OCI-LY7 (cell line): ENCODE data around the gene CAPN9. TPM values are rescaled to one million over a fixed set of nuclear protein-coding genes. Genes with fewer than 3 reads are reported as not detected.

Source experiments
- BruUV-seq: library from RNA; stranded (reverse); fragments of 400-500 nt; replicated peaks from 2 replicates; lab custom pipeline; 2021; lab: Mats Ljungman, UMichigan
- CTCF ChIA-PET: fragments of 300-600 bp; sonication (Branson Sonifier 250); formaldehyde crosslinking; loops from one replicate; lab custom pipeline; 2022; ENCODE audit warnings: antibody characterized with exemption; ENCODE audit not compliant: unreplicated experiment; lab: Charles Lee
- POLR2A ChIA-PET: fragments of 300-600 bp; sonication (Branson Sonifier 250); formaldehyde crosslinking; loops from one replicate; lab custom pipeline; 2022; ENCODE audit warnings: antibody characterized with exemption; lab: Charles Lee
- DNase-seq: peaks from one replicate; pipeline ENCODE4 v3.0.0-alpha.2; 2015; ENCODE audit warnings: low spot score
- H2AFZ ChIP-seq: fragments of 200-600 bp; sonication (generic), shearing (Covaris generic); 2 replicates; pipeline ENCODE4 v1.6.1; 2014; ENCODE audit warnings: mild to moderate bottlenecking, antibody characterized with exemption, low read length, moderate library complexity
- H3K27ac ChIP-seq: fragments of 200-600 bp; sonication (generic); 2 replicates; pipeline ENCODE4 v1.5.1; 2014; ENCODE audit warnings: mixed run types, low read depth, mild to moderate bottlenecking, moderate library complexity, low read length, inconsistent platforms; ENCODE audit not compliant: poor library complexity, severe bottlenecking
- H3K36me3 ChIP-seq: fragments of 200-600 bp; sonication (generic); 2 replicates; pipeline ENCODE4 v1.6.1; 2014; ENCODE audit warnings: mild to moderate bottlenecking, antibody characterized with exemption, low read length, moderate library complexity, mixed read lengths; ENCODE audit not compliant: insufficient read depth
- H3K4me1 ChIP-seq: fragments of 200-600 bp; sonication (generic); 2 replicates; pipeline ENCODE4 v1.5.1; 2014; ENCODE audit warnings: mild to moderate bottlenecking, low read length; ENCODE audit not compliant: insufficient read depth, poor library complexity, severe bottlenecking
- H3K4me2 ChIP-seq: fragments of 200-600 bp; sonication (generic); 2 replicates; pipeline ENCODE4 v1.6.1; 2014; ENCODE audit warnings: mild to moderate bottlenecking, low read length
- H3K4me3 ChIP-seq: fragments of 200-600 bp; sonication (generic); 2 replicates; pipeline ENCODE4 v1.5.1; 2014; ENCODE audit warnings: mild to moderate bottlenecking, low read depth, low read length; ENCODE audit not compliant: poor library complexity, severe bottlenecking
- H3K79me2 ChIP-seq: fragments of 200-600 bp; sonication (generic); 2 replicates; pipeline ENCODE4 v1.6.1; 2016; ENCODE audit warnings: low read depth, mild to moderate bottlenecking, low read length, moderate library complexity, mixed read lengths; ENCODE audit not compliant: insufficient read depth
- H3K9me2 ChIP-seq: fragments of 200-600 bp; sonication (generic); 2 replicates; pipeline ENCODE4 v1.6.1; 2016; ENCODE audit warnings: mild to moderate bottlenecking, low read length, mixed read lengths; ENCODE audit not compliant: insufficient read depth
- H3K9me3 ChIP-seq: fragments of 200-600 bp; sonication (generic); 2 replicates; pipeline ENCODE4 v1.6.1; 2014; ENCODE audit warnings: mild to moderate bottlenecking, mixed run types, low read length, mixed read lengths
- H4K20me1 ChIP-seq: fragments of 200-600 bp; sonication (generic); 2 replicates; pipeline ENCODE4 v1.6.1; 2014; ENCODE audit warnings: mild to moderate bottlenecking, antibody characterized with exemption, low read length, moderate library complexity, mixed read lengths; ENCODE audit not compliant: insufficient read depth
- CTCF ChIP-seq: fragments of 200-600 bp; sonication (generic); conservative IDR thresholded peaks from 2 replicates; pipeline ENCODE4 v1.5.1; 2014; ENCODE audit warnings: mild to moderate bottlenecking, antibody characterized with exemption, low read length, moderate library complexity, mixed read lengths
- EZH2phosphoT487 ChIP-seq: fragments of 200-600 bp; sonication (generic); IDR thresholded peaks from 2 replicates; pipeline ENCODE4 v1.6.1; 2018; ENCODE audit warnings: low read depth, borderline replicate concordance, mild to moderate bottlenecking, mixed run types, antibody characterized with exemption, low read length, moderate library complexity, mixed read lengths
- intact Hi-C: fragments of 100-400 bp; cut with micrococcal nuclease; formaldehyde crosslinking; loops from one replicate; pipeline ENCODE4 v1.10.0; 2022; ENCODE audit not compliant: unreplicated experiment
- total RNA-seq, 2 experiments: library from RNA; depleted of rRNA in 1 of 2; stranded (reverse); fragments of >200 nt in 1 of 2; shearing (Covaris generic) in 1 of 2; gene quantifications; 2 replicates each; pipeline ENCODE4 v1.2.3, GENCODE V29; 2014 to 2022

CAPN9 gene
- total RNA-seq, 2 experiments from 2014 or later = not detected

GRCh38 chr1:230833511-230833910 lies 86.3 kb downstream of the CAPN9 start:
- no peak for TF ChIP-seq CTCF
- TF ChIP-seq EZH2phosphoT487 = no peak
- no TSS peak for BruUV-seq

GRCh38 chr1:230834292-230834691 lies 87.1 kb downstream of the CAPN9 start:
- H2AFZ ChIP-seq = no peak overlapping the region
- no peak overlapping the region for H3K27ac ChIP-seq
- no peaks in the 10 kb centered on the region for H3K9me2 ChIP-seq
- H3K36me3 ChIP-seq = no peaks in the 10 kb centered on the region
- no peaks in the 10 kb centered on the region for H3K9me3 ChIP-seq
- no peak for DNase-seq
- no peaks in the 10 kb centered on the region for H4K20me1 ChIP-seq
- H3K79me2 ChIP-seq = no peaks in the 10 kb centered on the region
- no peaks in the 10 kb centered on the region for H3K4me1 ChIP-seq
- ChIA-PET CTCF (no interaction called here), POLR2A (no interaction called here)
- no TSS peak for BruUV-seq
- no peak for TF ChIP-seq CTCF
- TF ChIP-seq EZH2phosphoT487 = no peak
- no peak overlapping the region for H3K4me3 ChIP-seq
- intact Hi-C loops = no loop called here
- H3K4me2 ChIP-seq = no peak overlapping the region

More at GRCh38 chr1:230833511-230833910, 86.3 kb downstream of the CAPN9 start:
- no peaks in the 10 kb centered on the region for H3K9me2 ChIP-seq
- no peak overlapping the region for H3K27ac ChIP-seq
- intact Hi-C loops = no loop called here
- CTCF ChIA-PET = no interaction called here
- H3K79me2 ChIP-seq = no peaks in the 10 kb centered on the region
- H3K9me3 ChIP-seq = no peaks in the 10 kb centered on the region
- no peaks in the 10 kb centered on the region for H3K36me3 ChIP-seq
- POLR2A ChIA-PET = interaction anchor here (0.6 kb wide), 1 partner anchor 921 kb away, joined by 3 read pairs; no protein-coding TSS in a partner anchor
- no peak for DNase-seq
- no peak overlapping the region for H2AFZ ChIP-seq
- H3K4me3 ChIP-seq = no peak overlapping the region
- no peaks in the 10 kb centered on the region for H3K4me1 ChIP-seq
- no peaks in the 10 kb centered on the region for H4K20me1 ChIP-seq
- no peak overlapping the region for H3K4me2 ChIP-seq

GRCh38 chr1:230836347-230836746 lies 89.2 kb downstream of the CAPN9 start:
- no peak overlapping the region for H3K4me2 ChIP-seq
- BruUV-seq = no TSS peak
- H4K20me1 ChIP-seq = no peaks in the 10 kb centered on the region
- no peak for DNase-seq
- no peaks in the 10 kb centered on the region for H3K79me2 ChIP-seq
- no peak overlapping the region for H3K4me3 ChIP-seq
- intact Hi-C loops = no loop called here
- H2AFZ ChIP-seq = no peak overlapping the region
- POLR2A ChIA-PET = interaction anchor here (0.6 kb wide), 1 partner anchor 43 kb away, joined by 4 read pairs; no protein-coding TSS in a partner anchor
- no peaks in the 10 kb centered on the region for H3K4me1 ChIP-seq
- CTCF ChIA-PET = no interaction called here
- no peaks in the 10 kb centered on the region for H3K9me2 ChIP-seq
- TF ChIP-seq CTCF = no peak
- TF ChIP-seq EZH2phosphoT487 = no peak
- no peaks in the 10 kb centered on the region for H3K36me3 ChIP-seq
- no peaks in the 10 kb centered on the region for H3K9me3 ChIP-seq
- no peak overlapping the region for H3K27ac ChIP-seq
